CD14-positive monocyte (primary cell): ENCODE results near the gene NELL1. TPM values are rescaled to one million over a fixed set of nuclear protein-coding genes. Genes with fewer than 3 reads are reported as not detected.

Experiments used
- DNase-seq, 3 donors: peaks; one replicate each; pipeline ENCODE4 v3.0.0-alpha.2; 2011 to 2022
- H2AFZ ChIP-seq: 2 replicates; pipeline ENCODE4 v1.6.0; 2012; ENCODE audit warnings: mild to moderate bottlenecking, low read depth, low read length, inconsistent platforms; ENCODE audit not compliant: insufficient read depth, poor library complexity, severe bottlenecking
- H3K27ac ChIP-seq, 2 donors: 1 replicate in 1 of 2; 2 replicates in 1 of 2; pipeline ENCODE4 v1.5.1; 2012 to 2013; ENCODE audit warnings: low read length in 2 of 2, control low read depth in 1 of 2, inconsistent platforms in 1 of 2, low read depth in 1 of 2, mild to moderate bottlenecking in 1 of 2
- H3K27me3 ChIP-seq, 2 donors: one replicate each; pipeline versions ENCODE4 v1.6.0 to v1.6.1; 2011 to 2013; ENCODE audit warnings: low read length in 2 of 2; ENCODE audit not compliant: control insufficient read depth in 2 of 2, insufficient read depth in 2 of 2
- H3K36me3 ChIP-seq, 2 donors: replicated peaks in 1 of 2; 1 replicate in 1 of 2; 2 replicates in 1 of 2; pipeline versions ENCODE4 v1.5.1 to v1.6.1; 2012 to 2013; ENCODE audit warnings: low read length in 2 of 2, control low read depth in 1 of 2, inconsistent platforms in 1 of 2, mild to moderate bottlenecking in 1 of 2; ENCODE audit not compliant: insufficient read depth in 2 of 2, control insufficient read depth in 1 of 2
- H3K4me1 ChIP-seq, 2 donors: 1 replicate in 1 of 2; 2 replicates in 1 of 2; pipeline versions ENCODE4 v1.5.1 to v1.6.1; 2012 to 2013; ENCODE audit warnings: low read length in 2 of 2, control low read depth in 1 of 2, inconsistent platforms in 1 of 2, mild to moderate bottlenecking in 1 of 2, moderate library complexity in 1 of 2; ENCODE audit not compliant: insufficient read depth in 2 of 2, control insufficient read depth in 1 of 2
- H3K4me2 ChIP-seq: replicated peaks from 2 replicates; pipeline ENCODE3; 2012; ENCODE audit warnings: low read length, moderate library complexity, mild to moderate bottlenecking; ENCODE audit not compliant: poor library complexity, severe bottlenecking; ENCODE audit errors: extremely low read depth
- H3K4me3 ChIP-seq, 3 experiments: fragments of 200-600 bp in 1 of 3; sonication (generic) in 1 of 3; replicated peaks in 1 of 3; 1 replicate in 2 of 3; 2 replicates in 1 of 3; pipeline ENCODE4 v1.5.1; 2011 to 2013; ENCODE audit warnings: low read length in 3 of 3, mild to moderate bottlenecking in 3 of 3, control low read depth in 2 of 3, low read depth in 2 of 3, inconsistent platforms in 1 of 3, moderate library complexity in 1 of 3
- H3K79me2 ChIP-seq: 2 replicates; pipeline ENCODE4 v1.6.0; 2012; ENCODE audit warnings: mild to moderate bottlenecking, control low read depth, inconsistent platforms, low read length, moderate library complexity; ENCODE audit not compliant: insufficient read depth
- H3K9ac ChIP-seq: 2 replicates; pipeline ENCODE4 v1.6.0; 2017; ENCODE audit warnings: low read length, mild to moderate bottlenecking; ENCODE audit not compliant: insufficient read depth, poor library complexity, severe bottlenecking
- H3K9me3 ChIP-seq, 2 donors: replicated peaks in 1 of 2; 1 replicate in 1 of 2; 2 replicates in 1 of 2; pipeline versions ENCODE4 v1.5.1 to v1.6.1; 2012 to 2013; ENCODE audit warnings: low read length in 2 of 2, control low read depth in 1 of 2; ENCODE audit not compliant: control insufficient read depth in 1 of 2, insufficient read depth in 1 of 2
- H4K20me1 ChIP-seq: 2 replicates; pipeline ENCODE4 v1.6.0; 2012; ENCODE audit warnings: mild to moderate bottlenecking, low read length, control low read depth, moderate library complexity; ENCODE audit not compliant: insufficient read depth
- H3K27ac Mint-ChIP-seq, 7 donors: one replicate each; pipeline ENCODE4 v1.8.0; 2020; ENCODE audit warnings: mild to moderate bottlenecking in 7 of 7, mixed read lengths in 7 of 7, moderate library complexity in 6 of 7, inconsistent platforms in 2 of 7
- H3K27me3 Mint-ChIP-seq, 3 donors: one replicate each; pipeline ENCODE4 v1.8.0; 2021 to 2022; ENCODE audit warnings: low read depth in 3 of 3, mild to moderate bottlenecking in 3 of 3, mixed read lengths in 3 of 3, moderate library complexity in 3 of 3, inconsistent platforms in 1 of 3
- H3K36me3 Mint-ChIP-seq, 2 donors: one replicate each; pipeline ENCODE4 v1.8.0; 2020; ENCODE audit warnings: mixed read lengths in 2 of 2, inconsistent platforms in 1 of 2, mild to moderate bottlenecking in 1 of 2
- H3K4me1 Mint-ChIP-seq: one replicate; pipeline ENCODE4 v1.8.0; 2020; ENCODE audit warnings: mild to moderate bottlenecking, mixed read lengths
- H3K4me3 Mint-ChIP-seq, 2 donors: one replicate each; pipeline ENCODE4 v1.8.0; 2020; ENCODE audit warnings: mild to moderate bottlenecking in 2 of 2, mixed read lengths in 2 of 2, moderate library complexity in 1 of 2
- H3K9me3 Mint-ChIP-seq, 7 donors: one replicate each; pipeline ENCODE4 v1.8.0; 2020 to 2022; ENCODE audit warnings: mixed read lengths in 7 of 7, mild to moderate bottlenecking in 6 of 7, moderate library complexity in 6 of 7, inconsistent platforms in 2 of 7
- WGBS: methylation state at CpG from one replicate; pipeline ENCODE4 v1.1.5; 2013; ENCODE audit warnings: missing lambda C conversion rate; ENCODE audit not compliant: insufficient coverage; 5-methylcytosine and 5-hydroxymethylcytosine counted together
- intact Hi-C, 2 donors: fragments of 100-400 bp; cut with micrococcal nuclease; formaldehyde crosslinking; loops; one replicate each; pipeline versions ENCODE4 v1.15.0 to v1.15.1; 2023
- polyA plus RNA-seq, 3 donors: library from polyadenylated mRNA; depleted of rRNA in 1 of 3; unstranded in 2 of 3; stranded (reverse) in 1 of 3; fragments of 300-500 nt in 2 of 3; fragments of >200 nt in 1 of 3; fragmentation: Illumina TruSeq in 2 of 3; gene quantifications; 1 replicate in 2 of 3; 2 replicates in 1 of 3; pipeline ENCODE4 v1.2.3, GENCODE V29; 2012 to 2021
- TF ChIP-seq, protein P1 (sequence below): fragments of 200-600 bp; IDR thresholded peaks from one replicate; pipeline ENCODE4 v1.8.0; 2022; ENCODE audit warnings: antibody characterized with exemption, mild to moderate bottlenecking

NELL1 gene
- polyA plus RNA-seq, 3 donors = not detected

DNA sequence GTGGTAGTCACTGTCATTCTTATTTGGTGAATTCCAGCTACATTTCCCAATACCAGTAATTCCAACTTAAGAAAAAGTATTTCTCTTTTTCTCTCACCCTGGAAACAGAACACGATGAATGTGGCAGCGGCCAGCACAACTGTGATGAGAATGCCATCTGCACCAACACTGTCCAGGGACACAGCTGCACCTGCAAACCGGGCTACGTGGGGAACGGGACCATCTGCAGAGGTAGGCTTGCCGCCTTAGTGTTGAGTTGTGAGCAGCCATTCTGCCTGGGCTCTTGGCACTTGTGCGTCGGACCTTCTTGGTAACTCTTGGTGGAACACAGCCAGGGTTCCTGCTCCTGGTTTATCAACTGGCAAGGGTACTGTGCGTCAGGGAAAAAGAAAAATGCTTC, 559.8 kb downstream of the NELL1 start:
- H3K4me2 ChIP-seq = no peak overlapping the region
- H3K9me3 Mint-ChIP-seq = peaks cover 3 to 12% (median 7%) of the 10 kb centered on the region in 7 donors
- no peaks in the 10 kb centered on the region for H4K20me1 ChIP-seq
- H3K36me3 Mint-ChIP-seq = no peaks in the 10 kb centered on the region
- H3K27ac ChIP-seq = no peak overlapping the region
- no peaks in the 10 kb centered on the region for H3K36me3 ChIP-seq
- H3K79me2 ChIP-seq = no peaks in the 10 kb centered on the region
- intact Hi-C loops = no loop called here
- H3K27me3 ChIP-seq = no peaks in the 10 kb centered on the region
- no peaks in the 10 kb centered on the region for H3K4me1 Mint-ChIP-seq
- no peak for DNase-seq
- peaks cover 5 to 13% of the 10 kb centered on the region in 2 donors for H3K9me3 ChIP-seq
- H3K9ac ChIP-seq = no peak overlapping the region
- no peaks in the 10 kb centered on the region for H3K4me1 ChIP-seq
- no peak overlapping the region for H3K4me3 ChIP-seq
- no peak overlapping the region for H3K4me3 Mint-ChIP-seq
- H2AFZ ChIP-seq = no peak overlapping the region
- TF ChIP-seq, protein P1, sequence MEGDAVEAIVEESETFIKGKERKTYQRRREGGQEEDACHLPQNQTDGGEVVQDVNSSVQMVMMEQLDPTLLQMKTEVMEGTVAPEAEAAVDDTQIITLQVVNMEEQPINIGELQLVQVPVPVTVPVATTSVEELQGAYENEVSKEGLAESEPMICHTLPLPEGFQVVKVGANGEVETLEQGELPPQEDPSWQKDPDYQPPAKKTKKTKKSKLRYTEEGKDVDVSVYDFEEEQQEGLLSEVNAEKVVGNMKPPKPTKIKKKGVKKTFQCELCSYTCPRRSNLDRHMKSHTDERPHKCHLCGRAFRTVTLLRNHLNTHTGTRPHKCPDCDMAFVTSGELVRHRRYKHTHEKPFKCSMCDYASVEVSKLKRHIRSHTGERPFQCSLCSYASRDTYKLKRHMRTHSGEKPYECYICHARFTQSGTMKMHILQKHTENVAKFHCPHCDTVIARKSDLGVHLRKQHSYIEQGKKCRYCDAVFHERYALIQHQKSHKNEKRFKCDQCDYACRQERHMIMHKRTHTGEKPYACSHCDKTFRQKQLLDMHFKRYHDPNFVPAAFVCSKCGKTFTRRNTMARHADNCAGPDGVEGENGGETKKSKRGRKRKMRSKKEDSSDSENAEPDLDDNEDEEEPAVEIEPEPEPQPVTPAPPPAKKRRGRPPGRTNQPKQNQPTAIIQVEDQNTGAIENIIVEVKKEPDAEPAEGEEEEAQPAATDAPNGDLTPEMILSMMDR = no peak
- peak overlapping the region in 1 of 7 donors; percentile 37 for H3K27ac Mint-ChIP-seq
- H3K27me3 Mint-ChIP-seq = no peaks in the 10 kb centered on the region
- WGBS = 86% methylated on average over 8 of the region's 9 CpGs

GRCh38 chr11:21250196-21250595, 580.8 kb downstream of the NELL1 start:
- Histone ChIP-seq H3K4me1 (no peaks in the 10 kb centered on the region), H3K27me3 (no peaks in the 10 kb centered on the region), H3K79me2 (no peaks in the 10 kb centered on the region), H3K27ac (no peak overlapping the region), H2AFZ (no peak overlapping the region), H3K9ac (no peak overlapping the region), H3K4me2 (no peak overlapping the region), H3K9me3 (no peaks in the 10 kb centered on the region), H3K36me3 (no peaks in the 10 kb centered on the region), H3K4me3 (no peak overlapping the region), H4K20me1 (no peaks in the 10 kb centered on the region)
- H3K4me1 Mint-ChIP-seq = no peaks in the 10 kb centered on the region
- intact Hi-C loops = no loop called here
- DNase-seq = no peak
- no peak overlapping the region for H3K27ac Mint-ChIP-seq
- H3K9me3 Mint-ChIP-seq = peaks cover 0 to 4% (median 2%) of the 10 kb centered on the region in 7 donors
- TF ChIP-seq, protein P1 = no peak
- no peaks in the 10 kb centered on the region for H3K27me3 Mint-ChIP-seq
- H3K36me3 Mint-ChIP-seq = no peaks in the 10 kb centered on the region
- no CpG with 5 or more reads among the region's 1 CpG for WGBS
- H3K4me3 Mint-ChIP-seq = no peak overlapping the region
